DND-41 (cell line): ENCODE results near the gene PPP1R3G.

Experiments used
- ATAC-seq: fragments of 200-7000 bp; cut with Tn5 transposase; 3 replicates; pipeline ENCODE4 v1.9.1; 2021; ENCODE audit warnings: low read depth; ENCODE audit not compliant: insufficient read depth
- DNase-seq: peaks from one replicate; pipeline ENCODE4 v3.0.0-alpha.2; 2020
- H2AFZ ChIP-seq: 2 replicates; pipeline ENCODE4 v1.6.0; 2012; ENCODE audit warnings: low read depth, low read length
- H3K27ac ChIP-seq: 2 replicates; pipeline ENCODE4 v1.5.1; 2012; ENCODE audit warnings: low read length, inconsistent platforms
- H3K27me3 ChIP-seq: fragments of 200-600 bp; sonication (generic); 2 replicates; pipeline ENCODE4 v1.6.0; 2012; ENCODE audit warnings: low read length, mild to moderate bottlenecking, inconsistent platforms; ENCODE audit not compliant: insufficient read depth, poor library complexity
- H3K36me3 ChIP-seq: 2 replicates; pipeline ENCODE4 v1.5.1; 2012; ENCODE audit warnings: low read length, inconsistent platforms; ENCODE audit not compliant: insufficient read depth
- H3K4me1 ChIP-seq: 2 replicates; pipeline ENCODE4 v1.5.1; 2012; ENCODE audit warnings: mild to moderate bottlenecking, low read length; ENCODE audit not compliant: insufficient read depth
- H3K4me2 ChIP-seq: 2 replicates; pipeline ENCODE4 v1.6.0; 2012; ENCODE audit warnings: mild to moderate bottlenecking, moderate library complexity, low read length, inconsistent platforms; ENCODE audit not compliant: insufficient read depth
- H3K4me3 ChIP-seq, 2 experiments: fragments of 200-600 bp in 1 of 2; shearing (Covaris generic) in 1 of 2; 2 replicates each; pipeline ENCODE4 v1.5.1; 2012 to 2016; ENCODE audit warnings: inconsistent platforms in 2 of 2, low read length in 2 of 2, mild to moderate bottlenecking in 2 of 2, low read depth in 1 of 2, moderate library complexity in 1 of 2
- H3K79me2 ChIP-seq: 2 replicates; pipeline ENCODE4 v1.6.0; 2012; ENCODE audit warnings: low read length, inconsistent platforms; ENCODE audit not compliant: insufficient read depth
- H3K9ac ChIP-seq: 2 replicates; pipeline ENCODE4 v1.6.0; 2012; ENCODE audit warnings: low read depth, mild to moderate bottlenecking, inconsistent platforms, low read length, moderate library complexity
- H3K9me3 ChIP-seq: 2 replicates; pipeline ENCODE4 v1.5.1; 2012; ENCODE audit warnings: low read length, moderate library complexity, mild to moderate bottlenecking, inconsistent platforms; ENCODE audit not compliant: insufficient read depth, severe bottlenecking
- H4K20me1 ChIP-seq: 2 replicates; pipeline ENCODE4 v1.6.0; 2012; ENCODE audit warnings: low read length; ENCODE audit not compliant: insufficient read depth
- CTCF ChIP-seq: IDR thresholded peaks from 2 replicates; pipeline ENCODE4 v1.5.1; 2012; ENCODE audit warnings: borderline replicate concordance, low read length, moderate library complexity, mild to moderate bottlenecking; ENCODE audit not compliant: poor library complexity, severe bottlenecking; ENCODE audit errors: extremely low read depth
- EZH2 ChIP-seq: IDR thresholded peaks from 3 replicates; pipeline ENCODE4 v1.6.1; 2012; ENCODE audit warnings: borderline replicate concordance, low read depth, mild to moderate bottlenecking, moderate library complexity, low read length, inconsistent platforms; ENCODE audit not compliant: severe bottlenecking

PPP1R3G gene

GRCh38 chr6:5093231-5094015 lies 8.3 kb downstream of the PPP1R3G start:
- no peak overlapping the region for H3K9ac ChIP-seq
- ATAC-seq (no peak), DNase-seq (no peak)
- H3K27ac ChIP-seq: no peak overlapping the region
- no peaks in the 10 kb centered on the region for H3K79me2 ChIP-seq
- H2AFZ ChIP-seq: no peak overlapping the region
- no peaks in the 10 kb centered on the region for H3K9me3 ChIP-seq
- H3K4me1 ChIP-seq: no peaks in the 10 kb centered on the region
- no peaks in the 10 kb centered on the region for H3K36me3 ChIP-seq
- no peaks in the 10 kb centered on the region for H4K20me1 ChIP-seq
- H3K4me3 ChIP-seq: no peak overlapping the region
- no peak overlapping the region for H3K4me2 ChIP-seq
- H3K27me3 ChIP-seq: no peaks in the 10 kb centered on the region
- TF ChIP-seq EZH2 (no peak), CTCF (no peak)

- no peaks in the 10 kb centered on the region for H3K9me3 ChIP-seq
- H3K27ac ChIP-seq: no peak overlapping the region
- no peak overlapping the region for H2AFZ ChIP-seq
- no peak overlapping the region for H3K9ac ChIP-seq
- no peaks in the 10 kb centered on the region for H4K20me1 ChIP-seq
- no peaks in the 10 kb centered on the region for H3K4me1 ChIP-seq
- TF ChIP-seq EZH2 (no peak), CTCF (no peak)
- ATAC-seq: no peak
- no peak overlapping the region for H3K4me2 ChIP-seq
- H3K79me2 ChIP-seq: no peaks in the 10 kb centered on the region
- no peak for DNase-seq
- H3K27me3 ChIP-seq: no peaks in the 10 kb centered on the region
- no peak overlapping the region for H3K4me3 ChIP-seq
- no peaks in the 10 kb centered on the region for H3K36me3 ChIP-seq
Measured at GRCh38 chr6:5094327-5094726, 9.2 kb downstream of the PPP1R3G start.

- H3K4me3 ChIP-seq: no peak overlapping the region
- H3K9me3 ChIP-seq: no peaks in the 10 kb centered on the region
- no peak overlapping the region for H3K9ac ChIP-seq
- no peaks in the 10 kb centered on the region for H4K20me1 ChIP-seq
- H3K27ac ChIP-seq: no peak overlapping the region
- H3K4me1 ChIP-seq: no peaks in the 10 kb centered on the region
- H3K27me3 ChIP-seq: no peaks in the 10 kb centered on the region
- H2AFZ ChIP-seq: no peak overlapping the region
- no peaks in the 10 kb centered on the region for H3K79me2 ChIP-seq
- H3K36me3 ChIP-seq: no peaks in the 10 kb centered on the region
- TF ChIP-seq EZH2 (no peak), CTCF (no peak)
- DNase-seq: no peak
- no peak overlapping the region for H3K4me2 ChIP-seq
- ATAC-seq: no peak
Measured at GRCh38 chr6:5095236-5095635, 10.1 kb downstream of the PPP1R3G start.

- no peak for DNase-seq
- no peak overlapping the region for H3K9ac ChIP-seq
- H3K9me3 ChIP-seq: no peaks in the 10 kb centered on the region
- TF ChIP-seq EZH2 (no peak), CTCF (no peak)
- H3K27me3 ChIP-seq: no peaks in the 10 kb centered on the region
- H3K4me1 ChIP-seq: no peaks in the 10 kb centered on the region
- H4K20me1 ChIP-seq: no peaks in the 10 kb centered on the region
- no peak overlapping the region for H2AFZ ChIP-seq
- H3K4me3 ChIP-seq: no peak overlapping the region
- ATAC-seq: no peak
- no peak overlapping the region for H3K4me2 ChIP-seq
- H3K27ac ChIP-seq: no peak overlapping the region
- H3K79me2 ChIP-seq: no peaks in the 10 kb centered on the region
- H3K36me3 ChIP-seq: no peaks in the 10 kb centered on the region
Measured at GRCh38 chr6:5096482-5096881, 11.3 kb downstream of the PPP1R3G start.
